Measurements from ENCODE around the gene LGR6. TPM values are rescaled to one million over a fixed set of nuclear protein-coding genes. Genes with fewer than 3 reads are reported as not detected.

Gene LGR6
- total RNA-seq, 1 experiment from 2014 or later = 1.0 TPM

DNA sequence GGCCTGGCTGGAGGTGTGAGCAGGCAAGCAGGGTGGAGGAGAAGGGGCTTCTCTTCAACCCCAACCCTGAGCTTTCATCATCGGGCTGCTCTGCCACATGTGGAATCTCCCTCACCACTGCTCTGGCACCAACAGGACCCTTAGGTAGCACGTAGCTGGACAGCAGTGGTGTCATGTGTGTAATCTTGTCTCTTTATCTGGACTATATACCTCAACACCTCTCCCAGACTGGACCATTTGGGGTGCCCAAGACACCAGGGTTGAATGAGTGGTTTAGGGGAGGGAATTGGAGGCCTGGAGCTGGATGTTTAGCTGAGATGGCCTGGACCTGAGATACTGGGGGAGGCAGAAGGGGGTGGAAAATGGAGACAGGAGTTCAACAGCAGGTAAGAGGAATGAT is 85.2 kb downstream of the LGR6 start:
- H3K27me3 ChIP-seq (ENCODE audit: insufficient read depth, low read length) = no peaks in the 10 kb centered on the region
- no CpG with 5 or more reads among the region's 2 CpGs for WGBS (ENCODE audit: extremely low coverage, insufficient read length, low lambda C conversion rate)
- no peaks in the 10 kb centered on the region for H3K9me3 ChIP-seq (ENCODE audit: control insufficient read depth, low read depth, low read length)
- H3K27me3 Mint-ChIP-seq (ENCODE audit: low read depth) = peaks cover 10% of the 10 kb centered on the region
- H2AFZ ChIP-seq (ENCODE audit: low read length) = no peak overlapping the region
- no peak overlapping the region for H2AK5ac ChIP-seq (ENCODE audit: insufficient read length, low read length)
- no peaks in the 10 kb centered on the region; a peak in 1 of 7 replicates for H3K36me3 Mint-ChIP-seq (ENCODE audit: insufficient read depth in 1 of 3, low read depth in 3 of 3)
- no peak overlapping the region for H3K27ac ChIP-seq (ENCODE audit: insufficient read length, low read depth, low read length)
- no peaks in the 10 kb centered on the region for H3K79me1 ChIP-seq (ENCODE audit: insufficient read depth, low read depth, low read length, poor library complexity, severe bottlenecking)
- no peak overlapping the region for H4K91ac ChIP-seq (ENCODE audit: insufficient read length, low read depth, low read length)
- no peak overlapping the region for H4K5ac ChIP-seq (ENCODE audit: insufficient read length, low read depth, low read length)
- no peak overlapping the region for H3K56ac ChIP-seq (ENCODE audit: insufficient read length, low read depth, low read length)
- H3K23me2 ChIP-seq (ENCODE audit: insufficient read length, low read depth, low read length, poor library complexity, severe bottlenecking) = no peaks in the 10 kb centered on the region
- H2BK12ac ChIP-seq (ENCODE audit: insufficient read length, low read depth, low read length) = no peak overlapping the region
- peaks cover 17 to 21% of the 10 kb centered on the region in 2 experiments for H3K4me1 Mint-ChIP-seq
- no peak overlapping the region for H3K23ac ChIP-seq (ENCODE audit: insufficient read length, low read depth, low read length)
- H4K20me1 ChIP-seq (ENCODE audit: control insufficient read depth, insufficient read depth, insufficient read length) = no peaks in the 10 kb centered on the region
- peaks cover 3% of the 10 kb centered on the region; the same call in 1 of the 2 replicates for H3K4me1 ChIP-seq (ENCODE audit: insufficient read depth, low read length)
- H3K14ac ChIP-seq (ENCODE audit: insufficient read depth, low read length) = no peak overlapping the region
- no peak overlapping the region for H2BK5ac ChIP-seq (ENCODE audit: insufficient read length, low read length)
- no peaks in the 10 kb centered on the region for H3K79me2 ChIP-seq (ENCODE audit: insufficient read depth, low read length)
- no peak overlapping the region for H4K8ac ChIP-seq (replicated peaks; ENCODE audit: insufficient read length, low read depth, low read length)
- DNase-seq = peak; percentile 7
- no peak overlapping the region for H3K4me3 Mint-ChIP-seq
- H2BK20ac ChIP-seq (ENCODE audit: low read depth, low read length, poor library complexity, severe bottlenecking) = no peak overlapping the region
- H3T11ph ChIP-seq (ENCODE audit: low read length) = no peak overlapping the region
- no peak overlapping the region for H3K18ac ChIP-seq (ENCODE audit: insufficient read length, low read depth, low read length)
- H2BK120ac ChIP-seq (ENCODE audit: low read depth, low read length, poor library complexity, severe bottlenecking) = no peak overlapping the region
- no peak overlapping the region for H3K4ac ChIP-seq (ENCODE audit: low read depth, low read length)
- no peak overlapping the region for H3K9ac ChIP-seq (ENCODE audit: extremely low read depth, insufficient read length, low read length)
- H3K27ac Mint-ChIP-seq = no peak overlapping the region
- H3K9me3 Mint-ChIP-seq = no peaks in the 10 kb centered on the region
- H2BK15ac ChIP-seq (ENCODE audit: low read depth, low read length) = no peak overlapping the region
- no peak overlapping the region for H3K4me2 ChIP-seq (ENCODE audit: insufficient read depth, insufficient read length, low read length)
- TF ChIP-seq, protein P1, sequence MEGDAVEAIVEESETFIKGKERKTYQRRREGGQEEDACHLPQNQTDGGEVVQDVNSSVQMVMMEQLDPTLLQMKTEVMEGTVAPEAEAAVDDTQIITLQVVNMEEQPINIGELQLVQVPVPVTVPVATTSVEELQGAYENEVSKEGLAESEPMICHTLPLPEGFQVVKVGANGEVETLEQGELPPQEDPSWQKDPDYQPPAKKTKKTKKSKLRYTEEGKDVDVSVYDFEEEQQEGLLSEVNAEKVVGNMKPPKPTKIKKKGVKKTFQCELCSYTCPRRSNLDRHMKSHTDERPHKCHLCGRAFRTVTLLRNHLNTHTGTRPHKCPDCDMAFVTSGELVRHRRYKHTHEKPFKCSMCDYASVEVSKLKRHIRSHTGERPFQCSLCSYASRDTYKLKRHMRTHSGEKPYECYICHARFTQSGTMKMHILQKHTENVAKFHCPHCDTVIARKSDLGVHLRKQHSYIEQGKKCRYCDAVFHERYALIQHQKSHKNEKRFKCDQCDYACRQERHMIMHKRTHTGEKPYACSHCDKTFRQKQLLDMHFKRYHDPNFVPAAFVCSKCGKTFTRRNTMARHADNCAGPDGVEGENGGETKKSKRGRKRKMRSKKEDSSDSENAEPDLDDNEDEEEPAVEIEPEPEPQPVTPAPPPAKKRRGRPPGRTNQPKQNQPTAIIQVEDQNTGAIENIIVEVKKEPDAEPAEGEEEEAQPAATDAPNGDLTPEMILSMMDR (conservative IDR thresholded peaks at IDR 0.05) = no peak

Data from H9 (cell line).